ENCODE data around the gene DYNC1I1.

Gene DYNC1I1

GRCh38 chr7:95776561-95777185 lies 4.3 kb downstream of the DYNC1I1 start:
- TF ChIP-seq GATA2 (IDR thresholded peaks at IDR 0.05; ENCODE audit: low read depth, low read length): no peak
- no peak for TF ChIP-seq GATA3 (IDR thresholded peaks at IDR 0.05; ENCODE audit: low read depth, low read length)

GRCh38 chr7:95777269-95777668 lies 4.9 kb downstream of the DYNC1I1 start:
- TF ChIP-seq GATA2 (IDR thresholded peaks at IDR 0.05; ENCODE audit: low read depth, low read length): no peak

GRCh38 chr7:95780665-95781064 lies 8.3 kb downstream of the DYNC1I1 start:
- no peak for TF ChIP-seq GATA3 (IDR thresholded peaks at IDR 0.05; ENCODE audit: low read depth, low read length)
- no peak for TF ChIP-seq GATA2 (IDR thresholded peaks at IDR 0.05; ENCODE audit: low read depth, low read length)

GRCh38 chr7:95781961-95782586 lies 9.7 kb downstream of the DYNC1I1 start:
- TF ChIP-seq GATA2 (IDR thresholded peaks at IDR 0.05; ENCODE audit: low read depth, low read length) (no peak), GATA3 (IDR thresholded peaks at IDR 0.05; ENCODE audit: low read depth, low read length) (no peak)

GRCh38 chr7:95784796-95785195 lies 12.4 kb downstream of the DYNC1I1 start:
- TF ChIP-seq GATA2 (IDR thresholded peaks at IDR 0.05; ENCODE audit: low read depth, low read length) (no peak), GATA3 (IDR thresholded peaks at IDR 0.05; ENCODE audit: low read depth, low read length) (no peak)

GRCh38 chr7:95788258-95788657 lies 15.9 kb downstream of the DYNC1I1 start:
- TF ChIP-seq GATA2 (IDR thresholded peaks at IDR 0.05; ENCODE audit: low read depth, low read length) (no peak), GATA3 (IDR thresholded peaks at IDR 0.05; ENCODE audit: low read depth, low read length) (no peak)

GRCh38 chr7:95788884-95789283 lies 16.5 kb downstream of the DYNC1I1 start:
- no peak for TF ChIP-seq GATA2 (IDR thresholded peaks at IDR 0.05; ENCODE audit: low read depth, low read length)
- no peak for TF ChIP-seq GATA3 (IDR thresholded peaks at IDR 0.05; ENCODE audit: low read depth, low read length)

GRCh38 chr7:95793658-95794057 lies 21.3 kb downstream of the DYNC1I1 start:
- TF ChIP-seq GATA3 (IDR thresholded peaks at IDR 0.05; ENCODE audit: low read depth, low read length) (no peak), GATA2 (IDR thresholded peaks at IDR 0.05; ENCODE audit: low read depth, low read length) (no peak)

- TF ChIP-seq GATA3 (IDR thresholded peaks at IDR 0.05; ENCODE audit: low read depth, low read length) (no peak), GATA2 (IDR thresholded peaks at IDR 0.05; ENCODE audit: low read depth, low read length) (no peak)
Measured at GRCh38 chr7:95794917-95795515, 22.7 kb downstream of the DYNC1I1 start.

- TF ChIP-seq GATA2 (IDR thresholded peaks at IDR 0.05; ENCODE audit: low read depth, low read length): no peak
- TF ChIP-seq GATA3 (IDR thresholded peaks at IDR 0.05; ENCODE audit: low read depth, low read length): no peak
Measured at GRCh38 chr7:95796617-95797016, 24.3 kb downstream of the DYNC1I1 start.

- no peak for TF ChIP-seq GATA2 (IDR thresholded peaks at IDR 0.05; ENCODE audit: low read depth, low read length)
- TF ChIP-seq GATA3 (IDR thresholded peaks at IDR 0.05; ENCODE audit: low read depth, low read length): no peak
Measured at GRCh38 chr7:95798401-95798930, 26.1 kb downstream of the DYNC1I1 start.

- TF ChIP-seq GATA2 (IDR thresholded peaks at IDR 0.05; ENCODE audit: low read depth, low read length): no peak
- no peak for TF ChIP-seq GATA3 (IDR thresholded peaks at IDR 0.05; ENCODE audit: low read depth, low read length)
Measured at GRCh38 chr7:95800787-95801186, 28.4 kb downstream of the DYNC1I1 start.

GRCh38 chr7:95802270-95802669 lies 29.9 kb downstream of the DYNC1I1 start:
- TF ChIP-seq GATA3 (IDR thresholded peaks at IDR 0.05; ENCODE audit: low read depth, low read length) (no peak), GATA2 (IDR thresholded peaks at IDR 0.05; ENCODE audit: low read depth, low read length) (no peak)

GRCh38 chr7:95804052-95804451 lies 31.7 kb downstream of the DYNC1I1 start:
- TF ChIP-seq GATA2 (IDR thresholded peaks at IDR 0.05; ENCODE audit: low read depth, low read length) (no peak), GATA3 (IDR thresholded peaks at IDR 0.05; ENCODE audit: low read depth, low read length) (no peak)

- TF ChIP-seq GATA3 (IDR thresholded peaks at IDR 0.05; ENCODE audit: low read depth, low read length): no peak
- TF ChIP-seq GATA2 (IDR thresholded peaks at IDR 0.05; ENCODE audit: low read depth, low read length): no peak
Measured at GRCh38 chr7:95805909-95806308, 33.6 kb downstream of the DYNC1I1 start.
